Gastroesophageal sphincter (tissue), 4 donors: Measurements from ENCODE around the gene DNM3. TPM values are rescaled to one million over a fixed set of nuclear protein-coding genes. Genes with fewer than 3 reads are reported as not detected.

Experiments used
- ATAC-seq: fragments of 150-250 bp; one replicate; pipeline ENCODE4 v1.9.1; 2016; ENCODE audit warnings: mild to moderate bottlenecking, moderate library complexity
- H3K27ac ChIP-seq, 4 donors: fragments of 200-600 bp; sonication (generic) in 3 of 4; 1 replicate in 3 of 4; 2 replicates in 1 of 4; pipeline ENCODE4 v1.5.1; 2016 to 2019
- H3K27me3 ChIP-seq: fragments of 200-600 bp; sonication (generic); one replicate; pipeline ENCODE4 v1.5.1; 2019
- H3K36me3 ChIP-seq, 2 donors: fragments of 200-600 bp; sonication (generic); one replicate each; pipeline ENCODE4 v1.5.1; 2019; ENCODE audit warnings: control low read depth in 1 of 2
- H3K4me1 ChIP-seq, 3 donors: fragments of 200-600 bp; sonication (generic); 1 replicate in 2 of 3; 2 replicates in 1 of 3; pipeline ENCODE4 v1.5.1; 2016 to 2019; ENCODE audit warnings: control low read depth in 2 of 3
- H3K4me3 ChIP-seq, 2 donors: fragments of 200-600 bp; sonication (generic); one replicate each; pipeline ENCODE4 v1.5.1; 2019; ENCODE audit warnings: mild to moderate bottlenecking in 1 of 2, moderate library complexity in 1 of 2
- H3K9me3 ChIP-seq, 3 donors: fragments of 200-600 bp; sonication (generic); one replicate each; pipeline ENCODE4 v1.5.1; 2017 to 2019; ENCODE audit warnings: control low read depth in 2 of 3
- CTCF ChIP-seq, 4 experiments: fragments of 200-600 bp in 2 of 4; fragments of 450-650 bp in 2 of 4; sonication (generic) in 1 of 4; IDR thresholded peaks; one replicate each; pipeline ENCODE4 v1.5.1; 2017 to 2019; ENCODE audit warnings: antibody characterized with exemption in 4 of 4, mild to moderate bottlenecking in 2 of 4, moderate library complexity in 2 of 4
- EP300 ChIP-seq: sonication (generic); formaldehyde crosslinking; IDR thresholded peaks from one replicate; pipeline ENCODE4 v1.6.1; 2017; ENCODE audit warnings: antibody characterized with exemption, mild to moderate bottlenecking
- POLR2A ChIP-seq, 2 donors: fragments of 450-650 bp; IDR thresholded peaks; one replicate each; pipeline ENCODE4 v1.6.1; 2017; ENCODE audit warnings: antibody characterized with exemption in 2 of 2, mild to moderate bottlenecking in 2 of 2, moderate library complexity in 1 of 2
- POLR2AphosphoS5 ChIP-seq: sonication (generic); formaldehyde crosslinking; IDR thresholded peaks from one replicate; pipeline ENCODE4 v1.6.1; 2017; ENCODE audit warnings: antibody characterized with exemption
- WGBS, 2 donors: methylation state at CpG; one replicate each; pipeline ENCODE4 v1.1.5; 2018; ENCODE audit warnings: low coverage in 1 of 2; 5-methylcytosine and 5-hydroxymethylcytosine counted together
- total RNA-seq, 4 donors: library from RNA; depleted of rRNA; stranded (reverse); fragments of >200 nt; gene quantifications; one replicate each; pipeline ENCODE4 v1.1.0, GENCODE V29; 2016

Gene DNM3
- total RNA-seq, 4 donors from 2014 or later: 1.9 to 5.0 (median 3.9) TPM

GRCh38 chr1:172324761-172325160 is 483.5 kb downstream of the DNM3 start:
- H3K9me3 ChIP-seq: no peaks in the 10 kb centered on the region
- no peaks in the 10 kb centered on the region for H3K27me3 ChIP-seq
- TF ChIP-seq POLR2A (IDR thresholded peaks at IDR 0.05): no peak
- TF ChIP-seq EP300: no peak
- WGBS, 2 donors: 83 to 93% methylated on average over 1 of the region's 1 CpG
- peak overlapping the region in 1 of 4 donors; percentile 10 for H3K27ac ChIP-seq
- H3K4me1 ChIP-seq: peaks cover 11 to 51% (median 20%) of the 10 kb centered on the region in 3 donors
- no peak for ATAC-seq
- no peaks in the 10 kb centered on the region for H3K36me3 ChIP-seq
- no peak overlapping the region for H3K4me3 ChIP-seq

GRCh38 chr1:172325531-172325930 is 484.2 kb downstream of the DNM3 start:
- peaks cover 11 to 50% (median 20%) of the 10 kb centered on the region in 3 donors for H3K4me1 ChIP-seq
- 28 to 41% methylated on average over 2 of the region's 2 CpGs for WGBS, 2 donors
- no peaks in the 10 kb centered on the region for H3K9me3 ChIP-seq
- no peak overlapping the region for H3K27ac ChIP-seq
- H3K4me3 ChIP-seq: no peak overlapping the region
- no peak for TF ChIP-seq EP300
- TF ChIP-seq POLR2A (IDR thresholded peaks at IDR 0.05): no peak
- no peak for TF ChIP-seq CTCF (IDR thresholded peaks at IDR 0.05)
- no peak for TF ChIP-seq POLR2AphosphoS5
- ATAC-seq: no peak
- H3K36me3 ChIP-seq: no peaks in the 10 kb centered on the region
- H3K27me3 ChIP-seq: no peaks in the 10 kb centered on the region

- no peaks in the 10 kb centered on the region for H3K9me3 ChIP-seq
- TF ChIP-seq EP300: no peak
- TF ChIP-seq POLR2A (IDR thresholded peaks at IDR 0.05): no peak
- 88 to 93% methylated on average over 2 of the region's 2 CpGs for WGBS, 2 donors
- H3K27ac ChIP-seq: no peak overlapping the region
- H3K36me3 ChIP-seq: no peaks in the 10 kb centered on the region
- peaks cover 11 to 44% (median 20%) of the 10 kb centered on the region in 3 donors for H3K4me1 ChIP-seq
- H3K4me3 ChIP-seq: no peak overlapping the region
- no peaks in the 10 kb centered on the region for H3K27me3 ChIP-seq
- no peak for ATAC-seq
These were observed 484.8 kb downstream of the DNM3 start for GRCh38 chr1:172326136-172326535.

DNA sequence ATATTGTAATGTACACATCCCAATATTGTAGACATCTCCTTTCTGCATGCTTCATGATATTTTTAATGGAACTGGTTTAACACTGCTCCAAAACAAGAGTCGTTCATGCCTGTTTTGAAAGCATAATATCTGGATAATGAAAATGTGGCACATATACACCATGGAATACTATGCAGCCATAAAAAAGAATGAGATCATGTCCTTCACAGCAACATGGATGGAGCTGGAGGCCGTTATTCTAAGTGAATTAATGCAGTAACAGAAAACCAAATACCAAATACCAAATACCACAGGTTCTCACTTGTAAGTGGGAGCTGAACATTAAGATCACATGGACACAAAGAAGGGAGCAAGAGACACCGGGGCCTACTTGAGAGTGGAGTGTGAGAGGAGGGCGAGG is 487.0 kb downstream of the DNM3 start:
- no peak for ATAC-seq
- H3K27me3 ChIP-seq: no peaks in the 10 kb centered on the region
- no peaks in the 10 kb centered on the region for H3K9me3 ChIP-seq
- H3K4me3 ChIP-seq: no peak overlapping the region
- 90 to 91% methylated on average over 3 to 4 of the region's 4 CpGs for WGBS, 2 donors
- H3K4me1 ChIP-seq: peaks cover 2 to 23% (median 6%) of the 10 kb centered on the region in 3 donors
- H3K36me3 ChIP-seq: no peaks in the 10 kb centered on the region
- no peak overlapping the region for H3K27ac ChIP-seq
- TF ChIP-seq CTCF (IDR thresholded peaks at IDR 0.05) (no peak), EP300 (no peak), POLR2AphosphoS5 (no peak), POLR2A (IDR thresholded peaks at IDR 0.05) (no peak)

- Histone ChIP-seq H3K9me3 (no peaks in the 10 kb centered on the region), H3K4me3 (no peak overlapping the region), H3K27ac (no peak overlapping the region), H3K27me3 (no peaks in the 10 kb centered on the region), H3K4me1 (no peaks in the 10 kb centered on the region), H3K36me3 (no peaks in the 10 kb centered on the region)
- ATAC-seq: no peak
- WGBS, 2 donors: 100% methylated on average over 2 to 3 of the region's 4 CpGs
- TF ChIP-seq POLR2A (IDR thresholded peaks at IDR 0.05): no peak
- no peak for TF ChIP-seq CTCF (IDR thresholded peaks at IDR 0.05)
- no peak for TF ChIP-seq POLR2AphosphoS5
- TF ChIP-seq EP300: no peak
These were observed 490.9 kb downstream of the DNM3 start for GRCh38 chr1:172332230-172332629.

DNA sequence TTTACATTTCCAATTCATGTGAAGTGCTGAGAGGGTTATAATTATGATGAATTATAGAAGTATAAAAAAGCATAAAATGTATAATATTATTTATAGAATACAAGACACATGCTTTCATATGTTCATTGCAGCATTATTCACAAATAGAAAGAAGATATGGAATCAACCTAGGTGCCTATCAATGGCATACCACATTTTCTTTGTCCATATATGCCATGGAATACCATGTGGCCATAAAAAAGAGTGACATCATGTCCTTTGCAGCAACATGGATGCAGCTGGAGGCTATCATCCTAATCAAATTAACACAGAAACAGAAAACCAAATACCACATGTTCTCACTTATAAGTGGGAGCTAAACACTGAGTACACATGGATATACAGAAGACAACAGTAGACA is 494.1 kb downstream of the DNM3 start:
- H3K36me3 ChIP-seq: no peaks in the 10 kb centered on the region
- no peaks in the 10 kb centered on the region for H3K9me3 ChIP-seq
- no peaks in the 10 kb centered on the region for H3K27me3 ChIP-seq
- H3K27ac ChIP-seq: no peak overlapping the region
- TF ChIP-seq CTCF (IDR thresholded peaks at IDR 0.05): no peak
- no peak for TF ChIP-seq POLR2A (IDR thresholded peaks at IDR 0.05)
- TF ChIP-seq EP300: no peak
- TF ChIP-seq POLR2AphosphoS5: no peak
- H3K4me1 ChIP-seq: no peaks in the 10 kb centered on the region
- no peak for ATAC-seq
- H3K4me3 ChIP-seq: no peak overlapping the region
